ENCODE results near the gene IL1RAPL2. TPM values are rescaled to one million over a fixed set of nuclear protein-coding genes. Genes with fewer than 3 reads are reported as not detected.

The IL1RAPL2 gene
- total and polyA plus RNA-seq, 2 donors (not counting 3 experiments of a cell fraction or from before 2014, with no cell fraction given) = not detected

DNA sequence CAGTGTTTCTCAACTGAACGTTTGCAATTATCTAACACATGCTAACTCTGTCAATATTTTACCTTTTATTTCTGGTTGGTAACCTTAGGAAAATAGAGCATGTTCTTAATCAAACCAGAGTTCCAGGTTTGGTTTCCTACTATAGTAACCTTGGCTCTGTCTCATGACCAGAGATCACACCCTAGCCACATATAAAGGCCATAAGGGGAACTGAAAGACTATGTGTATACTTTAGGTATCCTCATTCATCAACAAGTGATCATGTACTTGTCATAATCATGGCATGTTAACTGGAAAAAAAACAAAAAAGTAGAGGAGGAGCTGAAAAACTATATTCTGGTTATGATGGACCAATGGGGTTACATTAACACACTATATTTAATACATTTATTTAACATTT, 352.1 kb downstream of the IL1RAPL2 start:
- intact Hi-C loops (cut with micrococcal nuclease) (no loop called here), dilution Hi-C loops (cut with MboI; ENCODE audit: extremely low pct_ligation_motif_present, low sequenced_read_pairs) (no loop called here)
- Histone ChIP-seq H3K9ac (replicated peaks; ENCODE audit: extremely low read depth, insufficient read depth, low read length) (no peak overlapping the region), H4K20me1 (replicated peaks; ENCODE audit: control insufficient read depth, extremely low read depth, insufficient read depth, low read length) (no peaks in the 10 kb centered on the region), H3K79me2 (ENCODE audit: control insufficient read depth, insufficient read depth, low read length) (no peaks in the 10 kb centered on the region), H2AFZ (ENCODE audit: low read depth, low read length) (no peak overlapping the region), H3K27me3 (ENCODE audit: control insufficient read depth in 2 of 2, insufficient read depth in 2 of 2, low read length in 2 of 2) (no peaks in the 10 kb centered on the region), H3K4me1 (ENCODE audit: control insufficient read depth, extremely low read depth, insufficient read depth, low read length) (no peaks in the 10 kb centered on the region), H3K9me1 (replicated peaks; ENCODE audit: control insufficient read depth, extremely low read depth, insufficient read depth, low read length) (no peaks in the 10 kb centered on the region), H3K4me3 (replicated peaks in 1 of 3; ENCODE audit: insufficient read depth in 1 of 3, low read depth in 1 of 3, low read length in 3 of 3) (no peak overlapping the region), H3K9me3 (replicated peaks; ENCODE audit: control insufficient read depth, insufficient read depth, low read length) (no peaks in the 10 kb centered on the region), H3K4me2 (ENCODE audit: insufficient read depth, low read length) (no peak overlapping the region), H3K27ac (ENCODE audit: insufficient read depth, low read depth, low read length) (no peak overlapping the region), H3K36me3 (ENCODE audit: control insufficient read depth in 2 of 2, extremely low read depth in 1 of 2, insufficient read depth in 2 of 2, low read length in 2 of 2) (no peaks in the 10 kb centered on the region)
- no TSS peak for BruUV-seq (replicated peaks)
- DNase-seq (ENCODE audit: low read depth, low spot score) = no peak
- POLR2A ChIA-PET = no interaction called here
- TF ChIP-seq, protein P1, sequence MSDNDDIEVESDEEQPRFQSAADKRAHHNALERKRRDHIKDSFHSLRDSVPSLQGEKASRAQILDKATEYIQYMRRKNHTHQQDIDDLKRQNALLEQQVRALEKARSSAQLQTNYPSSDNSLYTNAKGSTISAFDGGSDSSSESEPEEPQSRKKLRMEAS (IDR thresholded peaks at IDR 0.05; ENCODE audit: insufficient read depth, insufficient read length) = no peak
- TF ChIP-seq JUN (IDR thresholded peaks at IDR 0.05; ENCODE audit: borderline replicate concordance, insufficient read depth, insufficient read length, low read depth) = no peak
- no peak for TF ChIP-seq FOS (IDR thresholded peaks at IDR 0.05; ENCODE audit: borderline replicate concordance, insufficient read depth, low read length)
- TF ChIP-seq EZH2 (IDR thresholded peaks at IDR 0.05; ENCODE audit: borderline replicate concordance, low read depth, low read length, severe bottlenecking) = no peak
- TF ChIP-seq POLR2AphosphoS5 (IDR thresholded peaks at IDR 0.05; ENCODE audit: insufficient read depth, low read depth, low read length) = no peak
- TF ChIP-seq GATA2 (IDR thresholded peaks at IDR 0.05; ENCODE audit: insufficient read depth, insufficient read length, low read depth, low read length) = no peak
- TF ChIP-seq MYC (IDR thresholded peaks at IDR 0.05; ENCODE audit: low read depth, low read length) = no peak
- TF ChIP-seq POLR2A (IDR thresholded peaks at IDR 0.05; ENCODE audit: low read depth, low read length) = no peak
- TF ChIP-seq, protein P2, sequence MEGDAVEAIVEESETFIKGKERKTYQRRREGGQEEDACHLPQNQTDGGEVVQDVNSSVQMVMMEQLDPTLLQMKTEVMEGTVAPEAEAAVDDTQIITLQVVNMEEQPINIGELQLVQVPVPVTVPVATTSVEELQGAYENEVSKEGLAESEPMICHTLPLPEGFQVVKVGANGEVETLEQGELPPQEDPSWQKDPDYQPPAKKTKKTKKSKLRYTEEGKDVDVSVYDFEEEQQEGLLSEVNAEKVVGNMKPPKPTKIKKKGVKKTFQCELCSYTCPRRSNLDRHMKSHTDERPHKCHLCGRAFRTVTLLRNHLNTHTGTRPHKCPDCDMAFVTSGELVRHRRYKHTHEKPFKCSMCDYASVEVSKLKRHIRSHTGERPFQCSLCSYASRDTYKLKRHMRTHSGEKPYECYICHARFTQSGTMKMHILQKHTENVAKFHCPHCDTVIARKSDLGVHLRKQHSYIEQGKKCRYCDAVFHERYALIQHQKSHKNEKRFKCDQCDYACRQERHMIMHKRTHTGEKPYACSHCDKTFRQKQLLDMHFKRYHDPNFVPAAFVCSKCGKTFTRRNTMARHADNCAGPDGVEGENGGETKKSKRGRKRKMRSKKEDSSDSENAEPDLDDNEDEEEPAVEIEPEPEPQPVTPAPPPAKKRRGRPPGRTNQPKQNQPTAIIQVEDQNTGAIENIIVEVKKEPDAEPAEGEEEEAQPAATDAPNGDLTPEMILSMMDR (IDR thresholded peaks at IDR 0.05; ENCODE audit: extremely low read depth in 1 of 2, insufficient read depth in 1 of 2, low read depth in 1 of 2, low read length in 2 of 2) = no peak
- CTCF ChIA-PET = no interaction called here
- no peak for FAIRE-seq
